HG03558 (cell line): ENCODE results near the gene WWOX.

Experiments
- ATAC-seq: cut with Tn5 transposase; IDR thresholded peaks from one replicate; pipeline ENCODE4 v1.9.1; 2021; ENCODE audit warnings: moderate number of reproducible peaks; ENCODE audit not compliant: unreplicated experiment; ENCODE audit errors: extremely low read depth

Gene WWOX

DNA sequence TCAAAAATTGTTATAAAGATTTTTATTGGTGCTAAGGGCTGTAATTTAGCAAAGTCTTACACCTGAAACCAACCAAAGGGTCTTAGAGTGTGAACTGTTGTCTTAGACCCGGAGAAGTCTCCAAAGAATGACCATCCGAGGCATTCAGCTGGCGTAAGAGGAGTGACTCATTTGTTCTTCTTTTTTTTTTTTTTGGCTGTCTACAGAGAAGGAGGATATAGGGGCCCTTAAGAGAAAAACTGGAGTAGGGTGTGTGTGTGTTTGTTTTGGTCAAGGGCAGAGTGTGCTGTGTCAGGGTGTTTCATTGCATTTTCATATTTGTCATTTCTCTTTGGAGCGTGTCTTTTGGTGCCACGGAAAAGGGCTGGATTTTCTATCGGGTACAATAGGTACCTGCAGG lies 508.0 kb downstream of the WWOX start:
- no peak for ATAC-seq

DNA sequence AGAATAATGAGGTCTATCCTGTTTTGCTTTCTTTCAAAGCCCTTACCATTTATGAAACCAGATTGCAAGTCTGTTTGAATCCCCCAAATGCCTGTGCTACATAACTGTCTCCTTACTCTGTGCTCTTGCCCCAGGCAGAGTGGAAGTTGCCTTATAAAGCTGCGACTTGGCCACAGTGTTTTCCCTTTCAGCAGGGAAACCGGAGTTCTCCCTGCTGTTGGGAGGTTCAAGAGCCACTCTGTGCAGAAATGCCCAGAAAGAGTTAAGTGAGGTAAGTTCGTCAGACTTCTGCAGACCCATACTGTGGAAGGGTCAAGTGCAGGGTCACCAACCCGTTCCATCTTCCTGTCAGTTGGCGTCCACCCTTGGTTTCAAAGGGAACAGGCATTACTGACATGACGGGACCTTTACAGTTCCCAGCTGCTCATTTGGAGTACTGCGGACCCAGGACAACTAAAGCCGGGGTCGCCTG lies 508.9 kb downstream of the WWOX start:
- no peak for ATAC-seq

DNA sequence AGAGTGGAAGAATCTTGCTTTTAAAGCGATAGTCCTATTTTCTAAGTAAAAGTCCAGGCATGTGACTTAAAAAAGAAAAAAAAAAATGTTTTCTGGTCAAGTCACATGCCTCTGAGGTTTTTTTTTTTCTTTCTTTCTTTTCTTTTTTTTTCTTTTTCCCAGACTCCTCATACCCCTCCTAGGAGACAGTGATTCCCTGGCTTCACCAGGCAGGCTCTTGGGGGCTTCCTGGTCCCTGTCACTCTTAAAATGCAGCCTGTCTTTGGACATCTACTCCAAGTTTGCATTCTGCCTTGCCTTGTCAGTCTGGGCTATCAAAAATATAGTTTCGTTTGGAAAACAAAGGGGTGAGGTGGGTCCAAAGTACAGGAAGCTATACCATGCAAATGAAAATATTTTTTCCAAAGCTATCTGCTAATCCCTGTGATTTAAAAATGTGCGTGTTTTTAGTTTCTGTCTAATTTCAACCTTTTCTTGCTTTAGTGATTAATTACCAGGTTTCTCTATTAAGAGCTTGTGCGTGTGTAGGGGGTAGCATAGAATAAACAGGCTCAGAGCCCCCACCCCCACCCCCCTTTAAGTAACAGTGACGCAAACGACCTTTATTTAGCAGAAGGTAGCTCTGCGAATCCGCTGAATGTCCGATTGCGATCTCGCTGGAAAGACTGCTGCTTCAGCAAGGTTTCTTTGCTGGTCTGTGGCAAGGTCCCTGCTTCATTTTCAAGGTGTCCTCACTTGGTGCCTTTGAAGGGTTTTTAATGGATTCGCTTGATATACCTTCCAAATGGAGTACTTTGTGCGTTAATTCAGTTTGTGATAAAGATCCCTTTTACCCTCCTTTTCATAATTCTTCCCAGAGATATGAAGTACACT lies 510.2 kb downstream of the WWOX start:
- no peak for ATAC-seq

DNA sequence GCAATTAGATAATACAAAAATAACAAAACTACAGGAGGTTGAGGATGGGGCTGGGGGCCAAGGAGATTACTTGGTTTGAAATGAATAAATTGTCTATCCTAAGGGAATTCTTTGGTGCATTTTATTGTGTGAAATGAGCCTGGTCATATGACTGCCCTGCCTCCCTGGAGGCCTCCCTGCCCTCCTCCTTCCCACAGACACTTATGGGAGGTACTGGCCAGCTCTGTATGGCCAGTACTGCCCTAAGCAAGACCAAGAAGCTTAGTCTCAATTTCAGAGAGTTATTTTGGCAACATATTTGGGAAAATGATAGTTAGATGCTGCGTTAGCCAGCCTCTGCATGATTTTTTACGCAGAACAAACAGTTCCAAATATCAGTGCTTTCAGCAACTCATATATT lies 511.9 kb downstream of the WWOX start:
- ATAC-seq = no peak

DNA sequence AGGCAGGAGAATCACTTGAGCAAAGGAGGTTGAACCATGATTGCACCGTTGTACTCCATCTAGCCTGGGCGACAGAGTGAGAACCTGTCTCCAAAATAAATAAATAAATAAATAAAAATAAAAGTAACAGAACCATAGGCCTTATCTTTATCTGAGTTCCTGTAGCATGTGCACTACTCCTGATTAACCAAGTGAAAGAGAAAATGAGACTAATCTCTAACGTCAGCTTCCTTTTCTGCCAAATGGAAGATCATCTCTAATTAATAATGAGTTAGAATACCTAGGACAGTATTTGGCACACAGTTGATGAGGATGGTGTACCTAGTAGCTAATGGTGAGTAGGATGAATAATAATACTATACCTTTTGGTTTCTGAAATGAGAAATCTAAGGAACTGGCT lies 520.4 kb downstream of the WWOX start:
- ATAC-seq = no peak

DNA sequence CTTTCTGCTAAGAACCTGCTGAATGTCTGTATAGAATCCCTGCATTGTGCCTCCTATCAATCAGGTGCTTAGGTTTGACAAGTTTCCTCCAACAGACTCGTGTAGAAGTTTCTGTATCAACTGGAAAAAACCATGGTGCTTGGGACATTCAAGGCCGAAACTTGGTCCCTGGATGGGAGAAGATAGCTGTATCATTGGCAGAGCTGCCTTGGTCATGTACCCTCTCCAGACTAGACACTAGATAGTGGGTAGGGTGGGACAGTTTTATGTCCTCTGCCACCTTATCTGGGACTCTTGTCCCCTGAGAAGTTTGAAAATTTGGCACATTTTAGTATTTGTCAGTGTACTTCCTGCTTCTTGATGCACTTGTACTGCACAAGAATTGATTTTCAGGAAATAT lies 520.8 kb downstream of the WWOX start:
- no peak for ATAC-seq

DNA sequence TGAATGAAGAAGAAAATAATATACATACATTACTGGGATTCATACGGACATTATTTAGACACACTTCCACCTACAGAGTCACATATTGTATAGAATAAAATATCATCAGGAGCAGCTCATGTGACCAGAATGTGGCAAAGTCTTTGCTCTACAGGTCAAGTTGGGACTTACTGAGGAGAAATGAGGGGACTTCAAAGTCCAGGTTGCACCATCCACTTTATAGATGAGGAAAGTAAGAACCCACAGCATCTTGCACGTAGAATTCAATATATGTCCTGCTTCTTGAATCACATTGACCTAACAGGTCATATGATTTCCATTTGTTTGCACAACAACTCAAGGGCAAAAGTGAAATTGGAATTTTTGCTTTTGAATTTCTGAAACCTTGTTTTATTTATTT lies 524.3 kb downstream of the WWOX start:
- ATAC-seq = no peak

DNA sequence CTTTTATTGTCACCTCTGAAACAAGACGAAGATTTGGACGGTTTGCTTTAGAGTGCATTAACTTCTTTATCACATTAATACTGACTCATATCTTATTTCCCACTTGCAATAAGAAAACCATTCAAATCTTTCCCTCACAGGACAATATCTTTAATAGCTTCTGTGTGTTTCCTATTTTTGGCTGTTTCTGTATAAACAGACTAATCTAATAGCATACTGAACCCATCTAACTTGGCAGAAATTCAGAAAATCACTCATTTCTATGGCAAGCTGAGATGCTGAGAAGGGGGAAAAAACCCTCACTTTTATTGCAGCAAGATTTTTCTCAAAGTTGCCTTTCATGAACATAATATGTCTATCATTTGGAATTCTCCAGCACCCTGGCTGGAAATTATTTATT lies 524.9 kb downstream of the WWOX start:
- no peak for ATAC-seq

DNA sequence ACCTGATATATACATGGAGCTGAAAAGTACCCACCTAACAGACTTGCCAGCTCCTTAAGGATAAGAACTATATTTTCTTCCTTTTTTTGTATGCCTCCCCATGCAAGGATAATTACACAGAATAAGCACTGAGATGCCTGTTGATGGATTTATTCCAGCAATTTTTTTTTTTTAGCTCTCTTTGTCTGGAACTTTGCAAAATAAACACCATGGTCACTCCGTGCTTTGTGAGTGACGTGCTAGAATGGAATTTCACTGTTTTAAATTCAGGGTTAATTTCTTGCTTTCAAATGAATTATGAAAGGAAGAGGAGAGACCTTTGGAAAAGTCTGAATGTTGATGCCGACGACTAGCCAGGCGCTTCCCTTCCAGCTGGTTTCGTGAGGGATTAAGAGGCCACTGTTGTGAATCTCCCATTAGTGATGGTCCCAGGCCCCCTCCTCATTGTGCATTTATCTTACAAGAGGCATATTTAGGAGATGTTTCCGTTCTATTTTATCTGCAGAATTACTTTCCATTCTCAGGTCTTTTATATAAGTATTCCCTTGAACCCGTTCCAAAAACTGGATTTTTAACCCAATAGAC lies 529.1 kb downstream of the WWOX start:
- no peak for ATAC-seq

DNA sequence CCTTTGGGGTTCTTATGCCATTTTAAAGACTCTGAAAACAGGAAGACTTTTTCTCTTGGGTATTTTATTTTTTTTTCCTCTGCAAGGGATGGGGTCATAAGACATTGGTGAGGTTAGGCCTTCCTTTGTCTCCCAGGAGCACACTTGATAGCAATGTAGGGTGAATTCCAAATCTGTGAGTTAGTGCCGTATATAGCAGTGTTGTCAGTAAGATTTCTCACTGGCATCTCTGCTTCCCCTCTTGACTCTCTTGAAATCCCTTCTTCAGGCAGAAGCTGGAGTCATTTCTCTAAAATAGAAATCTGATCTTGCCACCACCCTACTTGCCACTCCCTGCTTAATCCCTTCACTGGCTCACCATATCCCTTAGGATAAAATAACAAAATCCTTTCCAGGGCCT lies 529.7 kb downstream of the WWOX start:
- ATAC-seq = no peak

DNA sequence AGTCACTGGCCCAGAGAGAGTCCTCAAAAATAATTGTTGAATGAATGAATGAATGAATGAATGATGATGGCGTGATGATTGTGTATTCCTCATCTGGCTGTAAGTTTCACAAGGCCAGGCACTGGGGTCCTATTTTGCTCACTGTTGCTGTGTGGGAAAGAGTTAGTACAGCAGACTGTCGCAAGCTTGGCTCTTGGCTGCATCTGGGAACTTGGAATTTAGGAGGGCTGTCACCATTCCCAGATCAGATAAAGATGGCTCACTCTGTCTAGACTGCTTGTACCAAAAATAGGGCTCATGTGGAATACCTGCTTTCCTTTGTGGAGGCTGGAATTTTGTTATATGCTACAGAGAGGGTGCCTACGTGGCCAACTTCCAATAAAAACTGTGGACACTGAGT lies 530.6 kb downstream of the WWOX start:
- no peak for ATAC-seq

DNA sequence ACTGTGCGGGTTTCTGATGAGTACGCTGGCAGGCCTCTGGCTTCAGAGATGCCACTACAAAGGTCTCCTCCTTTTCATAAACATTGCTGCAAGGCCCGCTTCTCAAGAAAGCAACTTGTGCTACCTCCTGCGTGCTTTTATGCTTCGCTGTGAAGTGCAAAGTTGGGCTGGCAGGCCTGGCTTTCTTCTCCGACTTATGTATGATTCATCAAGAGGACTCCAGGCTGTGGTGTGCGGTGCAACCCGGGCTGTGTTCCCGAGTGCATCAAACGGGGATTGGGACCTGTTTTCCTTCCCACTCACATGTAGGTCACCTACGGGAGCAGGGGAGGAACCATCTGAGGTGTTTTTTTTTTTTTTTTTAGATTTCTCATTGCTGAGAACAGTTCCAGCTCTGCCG lies 534.1 kb downstream of the WWOX start:
- ATAC-seq = no peak

DNA sequence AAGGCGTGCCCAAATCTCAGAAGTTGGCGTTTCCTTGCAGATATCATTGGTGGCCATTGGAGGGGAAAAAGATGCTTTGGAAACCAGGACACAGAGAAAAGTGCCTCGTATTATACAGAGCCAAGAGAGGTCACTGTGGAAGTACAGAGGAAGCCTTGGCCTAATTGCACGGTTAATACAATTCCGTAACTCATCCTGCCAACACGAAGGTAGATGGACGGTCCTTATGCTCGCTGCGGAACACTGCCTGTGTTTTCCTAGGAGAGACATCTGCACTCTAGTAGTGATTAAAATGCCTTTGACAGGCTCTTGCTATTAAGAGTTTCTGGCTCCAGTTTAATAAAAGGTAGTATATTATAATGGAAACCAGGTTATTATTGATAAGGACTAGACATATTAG lies 536.4 kb downstream of the WWOX start:
- no peak for ATAC-seq

DNA sequence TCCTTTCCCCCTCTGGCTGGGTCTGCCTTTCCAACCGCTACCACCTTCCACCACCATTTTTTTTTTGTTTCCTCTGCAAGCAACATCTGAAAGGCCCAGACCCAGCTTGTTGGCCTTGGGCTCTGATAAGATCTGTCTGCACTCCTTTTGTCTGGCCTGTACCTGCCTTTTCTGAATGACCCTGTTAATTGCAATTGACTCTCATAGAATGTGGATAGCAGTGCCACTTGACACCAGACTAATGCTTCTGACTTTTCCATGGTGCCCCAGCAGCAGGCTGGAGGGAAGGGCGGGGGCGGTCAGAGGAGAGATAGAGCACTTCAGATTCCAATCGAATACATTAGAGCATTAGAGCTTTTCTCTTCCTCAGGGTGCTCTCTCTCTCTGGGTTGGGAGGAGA lies 538.9 kb downstream of the WWOX start:
- no peak for ATAC-seq

DNA sequence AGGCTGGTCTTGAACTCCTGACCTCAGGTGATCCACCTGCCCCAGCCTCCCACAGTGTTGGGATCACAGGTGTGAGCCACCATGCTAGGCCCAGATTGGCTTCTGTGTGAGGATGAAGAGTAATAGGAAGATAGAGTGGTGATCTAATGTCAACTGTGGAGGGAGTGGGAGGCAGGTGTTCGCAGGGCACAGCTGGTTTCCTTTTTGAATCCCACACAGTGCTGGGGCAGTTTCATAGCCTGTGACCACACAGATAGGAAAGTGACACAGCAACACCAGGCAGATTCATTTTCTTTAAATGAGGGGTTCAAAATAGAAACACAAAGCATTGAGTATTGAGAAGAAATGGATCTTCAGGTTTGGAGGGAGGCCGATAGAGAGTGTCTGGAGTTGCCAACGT lies 540.3 kb downstream of the WWOX start:
- no peak for ATAC-seq

DNA sequence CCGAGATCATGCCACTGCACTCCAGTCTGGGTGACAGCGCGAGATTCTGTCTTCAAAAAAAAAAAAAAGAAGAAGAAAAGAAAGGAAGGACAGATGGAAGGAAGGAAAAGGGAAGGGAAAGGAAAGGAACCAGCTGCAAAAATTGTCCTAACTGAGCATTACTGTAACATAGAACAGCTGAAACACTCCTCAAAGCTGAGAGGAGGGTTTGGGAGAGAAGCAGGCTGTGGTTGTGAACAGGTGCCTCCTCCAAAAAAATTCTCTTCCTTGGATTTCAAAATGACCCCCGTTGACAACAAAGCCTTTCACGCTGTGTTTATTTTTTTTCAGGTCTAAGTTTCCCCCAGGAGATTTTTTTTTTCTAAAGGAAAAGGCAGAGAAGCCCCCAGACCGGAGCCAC lies 541.4 kb downstream of the WWOX start:
- no peak for ATAC-seq

DNA sequence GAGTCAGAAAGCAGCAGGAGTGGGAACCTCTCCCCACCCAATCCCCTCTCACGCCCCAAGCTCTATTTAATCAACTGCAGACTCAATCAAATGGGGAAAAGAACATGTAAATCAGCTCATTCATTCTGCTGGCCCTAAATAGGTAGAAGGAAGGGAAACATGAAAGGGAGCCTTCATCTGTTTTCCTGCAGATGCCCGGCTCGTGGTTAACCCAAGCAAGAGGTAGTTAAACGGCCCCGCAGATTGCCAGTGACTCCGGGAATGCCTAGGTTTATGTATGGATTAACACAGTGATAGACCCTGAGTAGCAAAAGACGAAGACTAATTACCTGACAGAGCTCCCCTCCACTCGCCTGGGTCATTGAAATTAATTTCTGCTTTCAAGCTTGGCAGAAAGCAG lies 542.0 kb downstream of the WWOX start:
- no peak for ATAC-seq

DNA sequence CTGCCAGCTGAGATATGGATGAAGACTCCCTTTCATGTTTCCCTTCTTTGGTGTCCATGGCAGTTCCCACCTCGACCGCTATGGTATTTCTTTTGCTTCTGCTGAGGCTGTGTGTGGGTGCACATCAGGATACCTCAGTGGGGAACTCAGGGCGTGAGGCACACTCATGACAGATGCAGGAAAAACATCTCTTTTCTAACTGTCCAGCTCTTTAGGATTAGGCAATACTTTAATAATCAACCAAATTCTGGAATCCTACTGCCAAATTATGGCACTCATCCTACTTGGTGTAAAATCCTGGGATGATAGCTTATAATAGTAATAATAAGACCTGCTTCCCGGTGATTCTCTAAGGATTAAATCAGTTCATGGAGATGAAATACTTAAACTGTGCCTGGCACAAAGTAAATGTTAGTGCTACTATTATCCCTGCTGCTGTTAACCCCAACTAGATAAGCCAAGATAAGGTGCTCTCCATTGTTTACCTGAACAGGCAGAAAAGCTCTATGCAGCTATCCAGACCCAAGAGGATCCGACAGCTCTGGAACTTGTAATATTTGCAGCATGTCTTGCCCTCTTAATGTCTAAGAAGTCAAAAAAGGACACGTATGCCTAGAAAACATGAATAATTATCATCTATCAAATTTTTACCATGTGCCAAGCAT lies 543.3 kb downstream of the WWOX start:
- ATAC-seq = no peak

DNA sequence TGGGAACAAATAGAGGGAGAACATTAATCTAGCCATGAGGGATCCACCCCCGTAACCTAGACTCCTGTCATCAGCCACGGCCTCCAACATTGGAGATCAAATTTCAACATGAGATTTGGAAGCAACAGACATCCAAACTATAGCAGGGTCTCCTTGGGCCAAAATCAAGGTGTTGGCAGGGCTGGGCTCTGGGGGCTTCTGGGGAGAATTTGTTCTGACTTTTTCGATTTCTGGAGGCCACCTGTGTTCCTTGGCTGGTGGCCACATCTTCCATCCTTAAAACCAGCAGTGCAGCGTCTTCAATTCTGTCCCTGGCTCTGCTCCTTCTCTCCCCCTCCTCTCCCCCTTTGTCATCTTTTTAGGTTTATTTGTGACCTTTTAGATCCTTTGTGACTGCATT lies 546.2 kb downstream of the WWOX start:
- ATAC-seq = no peak

DNA sequence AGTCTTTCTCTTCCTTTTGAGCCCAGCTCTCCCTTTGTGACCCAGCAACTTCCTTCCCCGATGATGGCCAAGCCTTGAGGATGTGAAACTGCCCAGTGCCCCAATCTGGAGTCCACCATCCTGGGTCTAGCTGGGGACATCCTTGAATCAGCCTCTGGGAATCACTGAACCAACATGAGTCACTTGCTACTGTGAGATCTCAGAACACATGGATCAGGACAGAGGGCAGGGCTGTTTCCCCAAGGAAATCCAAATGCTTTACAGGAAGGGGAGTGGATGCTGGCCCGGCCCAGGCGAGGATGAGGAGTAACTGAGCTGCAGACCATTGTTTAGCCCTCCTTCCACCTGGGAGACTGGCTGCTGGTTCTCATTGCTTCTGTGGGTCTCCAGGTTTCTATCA lies 547.6 kb downstream of the WWOX start:
- ATAC-seq = no peak

DNA sequence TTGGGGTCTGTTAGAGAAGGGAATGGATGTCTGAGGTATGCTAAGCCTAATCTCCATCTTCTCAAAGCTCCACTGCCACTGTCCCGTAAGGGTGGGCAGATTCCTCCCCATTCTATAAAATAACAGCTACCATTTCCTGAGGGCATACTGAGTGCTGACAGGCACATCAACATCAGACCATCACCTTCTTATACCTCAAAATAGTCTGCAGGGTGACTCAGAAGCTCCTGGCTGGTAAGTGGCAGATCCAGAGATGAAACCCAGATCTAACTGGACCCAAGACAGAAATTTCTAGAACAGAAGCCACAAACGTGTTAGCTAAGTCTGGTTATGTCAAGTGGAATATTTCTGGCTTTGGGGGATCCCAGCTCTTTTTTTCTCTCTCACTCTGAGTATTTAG lies 548.0 kb downstream of the WWOX start:
- ATAC-seq = no peak

DNA sequence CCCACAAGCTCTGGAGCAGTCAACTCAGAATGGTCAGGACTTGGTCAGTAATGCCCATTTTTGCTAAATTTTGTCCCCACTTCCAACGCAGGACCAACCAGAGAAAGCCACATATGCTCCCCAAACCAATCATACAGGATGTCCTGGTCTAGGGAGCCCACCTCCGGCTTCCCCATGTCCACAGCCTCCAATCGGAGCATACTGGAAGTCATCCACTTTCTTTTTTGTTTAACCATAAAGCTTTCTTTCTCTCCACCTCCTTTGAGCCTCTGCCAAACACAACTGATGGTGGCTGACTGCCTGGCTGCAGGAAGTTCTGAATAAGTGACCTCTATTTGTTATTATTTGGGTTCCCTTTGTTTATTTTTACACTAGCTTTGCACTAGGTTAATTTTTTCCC lies 549.1 kb downstream of the WWOX start:
- ATAC-seq = no peak
